Esophagus (tissue), 2 donors: ENCODE data around the gene DMKN. TPM values are rescaled to one million over a fixed set of nuclear protein-coding genes. Genes with fewer than 3 reads are reported as not detected.
A peak's percentile ranks its signal among the peaks of the same experiment; 100 is the strongest.
"Not testable (repeated sequence)": the region's sequence is repeated elsewhere in the genome, so short reads cannot be mapped to it uniquely, and the experiment has no call there.

ENCODE experiments used
- H3K27ac ChIP-seq, 2 donors: one replicate each; pipeline ENCODE4 v1.5.1; 2013; ENCODE audit warnings: low read depth in 2 of 2, mild to moderate bottlenecking in 2 of 2, inconsistent platforms in 1 of 2, low read length in 1 of 2, moderate library complexity in 1 of 2
- H3K27me3 ChIP-seq, 2 donors: one replicate each; pipeline ENCODE4 v1.6.1; 2013; ENCODE audit warnings: low read length in 2 of 2, control low read depth in 1 of 2, mild to moderate bottlenecking in 1 of 2; ENCODE audit not compliant: insufficient read depth in 2 of 2, control insufficient read depth in 1 of 2
- H3K36me3 ChIP-seq, 2 donors: one replicate each; pipeline ENCODE4 v1.6.1; 2013; ENCODE audit warnings: low read length in 1 of 2; ENCODE audit not compliant: control insufficient read depth in 2 of 2, insufficient read depth in 2 of 2
- H3K4me1 ChIP-seq, 2 donors: one replicate each; pipeline ENCODE4 v1.6.1; 2013; ENCODE audit warnings: low read length in 1 of 2; ENCODE audit not compliant: control insufficient read depth in 2 of 2, insufficient read depth in 2 of 2
- H3K4me3 ChIP-seq, 2 donors: one replicate each; pipeline ENCODE4 v1.5.1; 2013; ENCODE audit warnings: low read length in 2 of 2, mild to moderate bottlenecking in 2 of 2, low read depth in 1 of 2, moderate library complexity in 1 of 2
- H3K9me3 ChIP-seq, 2 donors: one replicate each; pipeline ENCODE4 v1.6.1; 2013; ENCODE audit warnings: mild to moderate bottlenecking in 2 of 2, low read depth in 1 of 2, low read length in 1 of 2, moderate library complexity in 1 of 2; ENCODE audit not compliant: control insufficient read depth in 2 of 2, insufficient read depth in 1 of 2
- WGBS, 2 donors: extraction: QIAGEN DNeasy Blood & Tissue Kit; methylation state at CpG; one replicate each; pipeline ENCODE4 v1.1.7; 2013; 5-methylcytosine and 5-hydroxymethylcytosine counted together
- polyA plus RNA-seq, 2 donors: library from polyadenylated mRNA; stranded (reverse); fragments of 200-250 nt; gene quantifications; one replicate each; pipeline ENCODE4 v1.2.3, GENCODE V29; 2013
- donor health status: healthy with polysubstance abuse.
- donor health status: Bipolar disorder and iron deficiency.

Gene DMKN
- polyA plus RNA-seq, 2 donors = 223 to 315 TPM

DNA sequence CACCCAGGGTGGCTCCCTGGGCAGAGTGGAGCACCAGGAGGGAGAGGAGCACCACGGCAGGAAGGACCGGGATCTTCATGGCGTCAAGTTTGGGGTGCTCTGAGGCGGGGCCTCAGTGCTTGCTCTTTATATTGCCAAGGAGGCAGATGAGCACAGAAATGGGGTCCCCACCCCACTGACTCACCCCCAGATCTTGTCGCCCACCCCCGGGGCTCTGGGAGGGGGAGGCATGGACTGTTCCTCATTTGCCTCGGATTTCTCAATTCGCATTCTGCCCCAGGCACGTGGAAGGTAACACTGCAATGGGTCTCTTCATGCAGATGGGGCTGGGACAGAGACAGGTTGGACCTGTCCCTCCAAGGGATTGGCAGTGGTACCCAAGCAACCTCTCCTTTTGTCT lies 23.1 kb downstream of the DMKN start, which contains the start of gene KRTDAP:
TSS of gene KRTDAP (minus strand) at position 101 of the 400 bp plus-strand sequence. CDS start at position 79, 22 bp downstream.
- Histone ChIP-seq H3K4me3 (no peak within 1 kb of the TSS), H3K36me3 (no peaks in the 10 kb centered on the region)

DNA sequence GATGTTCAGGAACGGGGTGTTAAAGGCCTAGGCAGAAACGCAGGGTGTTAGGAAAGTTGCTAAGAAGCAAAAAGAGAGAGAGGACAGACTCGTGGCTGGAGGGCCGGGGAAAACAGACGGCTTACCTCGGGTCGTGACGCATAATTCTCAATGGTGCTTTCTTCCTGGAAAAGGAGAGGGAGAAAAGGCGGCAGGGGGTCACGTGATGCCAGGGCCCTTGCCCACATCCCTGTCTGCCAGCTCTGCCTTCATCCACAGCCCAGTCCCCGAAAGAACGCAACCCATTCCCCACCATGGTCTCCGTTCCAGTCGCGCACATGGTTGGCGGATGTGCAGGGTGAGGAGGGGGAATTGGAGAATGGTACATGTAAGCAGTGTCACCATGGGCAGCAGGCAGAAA lies 24.8 kb downstream of the DMKN start:
- no peak overlapping the region for H3K4me3 ChIP-seq

More for the DNA sequence above, 23.1 kb downstream of the DMKN start, which contains the start of gene KRTDAP:
- Histone ChIP-seq H3K27me3 (peaks cover 0 to 2% of the 10 kb centered on the region in 2 donors), H3K4me1 (peaks cover 2 to 5% of the 10 kb centered on the region in 2 donors), H3K27ac (no peak within 1 kb of the TSS), H3K9me3 (no peaks in the 10 kb centered on the region)
- WGBS, 2 donors = 65 to 76% methylated on average over 9 of the region's 9 CpGs

GRCh38 chr19:35487656-35488182 lies 25.7 kb downstream of the DMKN start:
- no peak overlapping the region for H3K27ac ChIP-seq
- peaks cover 0 to 1% of the 10 kb centered on the region in 2 donors for H3K27me3 ChIP-seq
- no peaks in the 10 kb centered on the region for H3K4me1 ChIP-seq
- 86 to 88% methylated on average over 10 of the region's 10 CpGs for WGBS, 2 donors
- H3K4me3 ChIP-seq = no peak overlapping the region
- H3K36me3 ChIP-seq = no peaks in the 10 kb centered on the region
- no peaks in the 10 kb centered on the region for H3K9me3 ChIP-seq

More for the DNA sequence above, 24.8 kb downstream of the DMKN start:
- peaks cover 0 to under 1% of the 10 kb centered on the region in 2 donors for H3K4me1 ChIP-seq
- H3K36me3 ChIP-seq = no peaks in the 10 kb centered on the region
- H3K27ac ChIP-seq = no peak overlapping the region
- H3K9me3 ChIP-seq = no peaks in the 10 kb centered on the region
- 84 to 91% methylated on average over 16 of the region's 16 CpGs for WGBS, 2 donors
- H3K27me3 ChIP-seq = peaks cover 0 to 2% of the 10 kb centered on the region in 2 donors

DNA sequence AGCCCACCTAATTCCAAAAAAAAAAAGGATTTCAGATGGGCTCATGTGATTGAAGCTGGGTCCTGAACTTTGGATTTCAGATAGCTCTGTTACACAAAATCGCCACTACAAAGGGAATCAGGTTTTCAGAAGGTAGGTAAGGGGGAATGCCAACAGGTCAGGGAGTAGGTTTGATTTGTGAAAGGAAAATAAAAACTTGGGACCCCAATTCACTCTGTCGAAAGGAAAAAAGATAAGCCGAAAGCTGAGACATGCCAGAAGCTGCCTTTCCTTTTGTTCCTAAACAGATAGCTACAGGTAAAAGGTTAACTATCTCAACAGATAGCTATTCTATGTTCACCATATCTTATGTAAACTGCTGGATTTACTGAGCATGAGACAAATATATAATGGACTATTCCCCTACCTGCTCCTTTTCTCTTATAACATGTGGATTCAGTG lies 27.2 kb downstream of the DMKN start:
- Histone ChIP-seq H3K36me3 (no peaks in the 10 kb centered on the region), H3K9me3 (no peaks in the 10 kb centered on the region), H3K27ac (no peak overlapping the region), H3K4me3 (no peak overlapping the region), H3K4me1 (no peaks in the 10 kb centered on the region), H3K27me3 (no peaks in the 10 kb centered on the region)
- whole genome bisulfite sequencing, 2 donors = 66 to 72% methylated on average over 3 of the region's 3 CpGs

DNA sequence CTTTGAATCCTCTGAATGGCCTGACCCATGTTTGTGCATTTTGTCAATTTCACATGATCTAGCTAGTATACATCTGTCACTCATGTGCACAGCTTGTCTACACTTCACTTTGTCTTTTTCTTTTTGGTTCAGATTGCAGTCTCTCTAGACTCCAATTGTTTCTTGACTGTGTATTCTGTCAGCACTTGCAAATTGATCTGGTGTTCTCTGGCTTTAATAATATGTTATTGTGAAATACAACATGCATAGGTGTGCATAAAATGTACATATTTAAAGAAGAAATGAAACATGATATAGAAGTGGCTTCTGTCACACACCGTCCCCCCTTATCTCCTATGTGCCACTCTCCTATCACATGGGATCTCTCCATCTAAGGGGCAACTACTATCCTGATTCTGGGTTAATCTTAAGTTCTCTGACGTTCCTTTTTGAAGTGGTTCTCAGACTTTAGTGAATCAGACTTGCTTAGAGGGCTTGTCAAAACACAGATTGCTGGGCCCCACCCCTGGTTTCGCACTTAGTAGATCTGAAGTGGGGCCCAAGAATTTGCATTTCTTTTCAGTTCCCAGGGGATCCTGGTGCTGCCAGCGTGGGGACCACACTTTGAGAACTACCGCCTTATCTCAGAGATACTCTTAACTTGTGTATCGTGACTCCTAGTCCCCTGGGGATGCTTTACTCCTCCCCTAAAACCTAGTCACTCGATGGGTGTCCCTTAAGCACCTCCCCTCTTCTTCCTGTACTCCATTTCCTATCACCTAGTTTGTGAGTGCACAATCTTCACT lies 29.0 kb downstream of the DMKN start:
- no peaks in the 10 kb centered on the region for H3K4me1 ChIP-seq
- no peak overlapping the region for H3K27ac ChIP-seq
- H3K4me3 ChIP-seq = no peak overlapping the region
- 64 to 69% methylated on average over 7 of the region's 7 CpGs for WGBS, 2 donors
- H3K9me3 ChIP-seq = no peaks in the 10 kb centered on the region
- H3K36me3 ChIP-seq = no peaks in the 10 kb centered on the region
- no peaks in the 10 kb centered on the region for H3K27me3 ChIP-seq

DNA sequence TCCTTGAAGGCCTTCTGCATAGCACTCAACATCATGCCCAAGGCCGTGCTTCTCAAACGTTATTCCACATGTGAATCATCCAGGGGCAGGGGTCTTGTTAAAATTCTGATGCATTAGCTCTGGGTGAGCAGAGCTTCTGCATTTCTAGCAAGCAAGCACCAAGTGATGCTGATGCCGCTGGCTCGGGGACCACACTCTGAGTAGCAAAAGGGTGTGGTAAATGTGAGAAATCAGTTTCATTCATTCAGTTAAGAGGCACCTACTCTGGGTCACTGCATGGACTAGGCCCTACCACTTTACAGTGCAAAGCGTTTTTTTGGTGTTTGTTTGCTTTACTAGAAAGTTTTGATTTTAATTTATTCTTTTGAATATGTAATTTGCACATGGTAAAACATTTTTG lies 30.4 kb downstream of the DMKN start:
- H3K4me1 ChIP-seq = no peaks in the 10 kb centered on the region
- no peak overlapping the region for H3K4me3 ChIP-seq
- no peaks in the 10 kb centered on the region for H3K9me3 ChIP-seq
- WGBS, 2 donors = 74 to 76% methylated on average over 5 of the region's 5 CpGs
- H3K36me3 ChIP-seq = no peaks in the 10 kb centered on the region
- no peaks in the 10 kb centered on the region for H3K27me3 ChIP-seq
- no peak overlapping the region for H3K27ac ChIP-seq

GRCh38 chr19:35478794-35479677 lies 34.4 kb downstream of the DMKN start:
- WGBS, 2 donors = 53 to 63% methylated on average over 21 of the region's 21 CpGs
- Histone ChIP-seq H3K9me3 (no peaks in the 10 kb centered on the region), H3K36me3 (no peaks in the 10 kb centered on the region), H3K4me3 (no peak overlapping the region), H3K27me3 (no peaks in the 10 kb centered on the region), H3K4me1 (no peaks in the 10 kb centered on the region), H3K27ac (peak overlapping the region in 1 of 2 donors; percentile 71)

DNA sequence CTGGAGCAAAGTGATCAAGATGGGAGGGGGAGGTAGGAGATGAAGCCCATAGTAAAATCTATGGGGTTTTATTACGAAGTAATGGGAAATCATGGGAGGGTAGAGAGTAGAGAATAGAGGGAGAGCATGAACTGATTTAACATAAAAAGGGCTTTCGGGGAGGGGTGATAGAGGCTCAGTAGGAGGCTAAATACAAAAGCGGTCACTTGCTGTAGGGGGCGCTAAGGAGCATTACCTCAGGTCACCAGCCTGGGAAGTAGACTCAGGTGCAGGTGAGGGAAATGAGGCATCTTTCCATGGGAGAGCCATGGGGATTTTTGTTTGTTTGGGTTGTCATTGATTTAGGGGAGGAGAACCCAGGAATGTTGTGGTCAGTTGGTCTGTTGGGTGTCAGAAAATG lies 37.3 kb downstream of the DMKN start:
- 61% methylated on average over 4 of the region's 4 CpGs for WGBS, 2 donors
- no peak overlapping the region for H3K27ac ChIP-seq
- H3K36me3 ChIP-seq = no peaks in the 10 kb centered on the region

DNA sequence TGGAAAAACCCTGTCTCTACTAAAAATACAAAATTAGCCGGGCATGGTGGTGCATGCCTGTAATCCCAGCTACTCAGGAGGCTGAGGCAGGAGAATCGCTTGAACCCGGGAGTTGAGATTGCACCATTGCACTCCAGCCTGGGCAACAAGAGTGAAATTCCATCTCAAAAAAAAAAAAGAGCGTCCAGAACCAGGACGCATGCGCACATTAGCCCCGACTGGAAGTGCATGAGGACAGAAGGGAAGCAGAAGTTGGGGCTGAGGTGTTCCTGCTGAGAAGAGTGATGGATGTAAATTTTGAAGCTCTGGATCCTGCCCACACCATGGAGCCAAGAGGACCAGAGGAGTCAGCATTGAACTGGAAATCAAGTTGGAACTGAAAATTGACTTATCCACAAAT lies 38.9 kb downstream of the DMKN start:
- WGBS, 2 donors = 90 to 93% methylated on average over 7 of the region's 7 CpGs
- not testable (repeated sequence) for H3K4me3 ChIP-seq, H3K27me3 ChIP-seq, H3K4me1 ChIP-seq, H3K27ac ChIP-seq, H3K9me3 ChIP-seq, H3K36me3 ChIP-seq

More for the DNA sequence above, 37.3 kb downstream of the DMKN start:
- no peak overlapping the region for H3K4me3 ChIP-seq
- H3K27me3 ChIP-seq = no peaks in the 10 kb centered on the region
- H3K4me1 ChIP-seq = no peaks in the 10 kb centered on the region
- no peaks in the 10 kb centered on the region for H3K9me3 ChIP-seq
